Left renal pelvis (tissue), 4 donors: ENCODE results near the gene CRACR2B. TPM values are rescaled to one million over a fixed set of nuclear protein-coding genes. Genes with fewer than 3 reads are reported as not detected.

ENCODE experiments used
- DNase-seq, 4 donors: peaks; one replicate each; pipeline ENCODE4 v3.0.0-alpha.2; 2013; ENCODE audit warnings: low read depth in 4 of 4, low spot score in 3 of 4
- polyA plus RNA-seq, 4 donors: library from polyadenylated mRNA; unstranded; fragments of 120-200 nt; gene quantifications; one replicate each; pipeline ENCODE4 v1.2.1, GENCODE V29; 2013; ENCODE audit not compliant: insufficient read length in 4 of 4

CRACR2B gene
- polyA plus RNA-seq, 4 donors: 3.6 to 20.3 (median 11.3) TPM

- DNase-seq: no peak
Observed at GRCh38 chr11:837189-837989, 9.7 kb downstream of the CRACR2B start.

DNA sequence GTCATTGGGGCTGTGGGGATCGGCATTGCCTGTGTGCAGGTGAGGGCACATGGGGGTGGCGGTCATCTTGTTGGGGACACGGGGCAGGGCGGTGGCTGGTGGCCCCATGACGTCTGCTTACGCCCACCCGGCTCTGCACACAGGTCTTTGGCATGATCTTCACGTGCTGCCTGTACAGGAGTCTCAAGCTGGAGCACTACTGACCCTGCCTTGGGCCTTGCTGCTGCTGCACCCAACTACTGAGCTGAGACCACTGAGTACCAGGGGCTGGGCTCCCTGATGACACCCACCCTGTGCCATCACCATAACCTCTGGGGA is 10.2 kb downstream of the CRACR2B start:
- DNase-seq: no peak

DNA sequence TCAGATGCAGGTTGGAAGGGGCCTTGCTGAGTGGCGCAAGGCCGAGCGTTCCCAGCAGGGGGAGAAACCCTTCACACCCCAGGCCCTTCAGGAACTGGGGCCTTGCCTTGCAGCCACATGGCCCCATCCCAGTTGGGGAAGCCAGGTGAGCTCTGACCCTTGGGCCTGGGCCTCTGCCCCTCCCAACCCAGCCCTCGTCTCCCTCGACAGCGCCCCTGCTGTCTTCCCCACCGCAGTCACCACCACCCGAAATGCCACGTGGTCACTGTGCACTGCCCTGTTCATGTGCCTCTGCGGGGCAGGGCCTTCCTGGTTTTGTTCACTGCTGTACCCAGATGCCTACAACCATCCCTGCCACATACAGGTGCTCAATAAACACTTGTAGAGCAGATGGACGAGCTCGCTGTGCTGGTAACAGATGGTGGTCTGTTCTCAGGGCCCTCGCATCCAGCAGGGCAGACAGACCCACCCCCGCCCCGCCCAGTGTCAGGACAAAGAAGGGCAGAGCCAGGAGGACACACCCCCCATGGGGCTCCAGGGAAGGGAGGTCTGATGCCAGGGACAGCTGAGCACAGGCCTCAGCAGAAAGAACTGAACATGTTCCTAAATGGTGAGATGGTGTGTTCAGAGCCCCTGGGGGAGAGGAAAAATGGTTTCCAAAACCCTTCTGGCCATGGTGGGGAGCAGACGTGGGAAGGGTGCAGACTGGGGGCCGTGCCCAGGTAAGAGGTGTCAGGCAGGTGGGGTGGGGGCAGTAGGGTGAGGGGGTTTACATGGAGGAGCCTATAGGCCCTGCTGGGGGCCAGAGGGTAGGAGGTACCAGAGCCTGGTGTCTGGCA is 10.9 kb downstream of the CRACR2B start:
- no peak for DNase-seq

DNA sequence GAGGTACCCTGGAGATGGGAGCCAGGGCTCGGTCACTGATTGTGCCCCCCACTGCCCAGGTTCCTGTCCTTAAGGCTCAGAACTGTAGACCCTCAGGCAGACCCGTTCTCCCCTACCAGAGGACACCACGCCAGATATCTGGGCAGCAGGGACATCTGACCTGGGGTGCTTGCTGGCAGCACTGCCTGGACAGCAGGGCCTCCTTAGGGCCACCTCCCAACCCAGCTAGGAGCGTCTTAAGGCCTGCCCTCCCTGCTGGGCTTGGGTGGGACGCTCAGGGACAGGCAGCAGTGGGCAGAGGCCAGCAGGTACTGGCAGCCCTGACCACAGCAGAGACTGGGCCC is 11.5 kb downstream of the CRACR2B start:
- DNase-seq: no peak

- DNase-seq: no peak
Observed at GRCh38 chr11:839875-840617, 12.3 kb downstream of the CRACR2B start.

- DNase-seq: no peak
Observed at GRCh38 chr11:841981-842369, 14.3 kb downstream of the CRACR2B start.

- no peak for DNase-seq
Observed at GRCh38 chr11:842370-843002, 14.8 kb downstream of the CRACR2B start, which contains the start of the genes POLR2L and TSPAN4. TSS of gene POLR2L (minus strand) at chr11:842529. CDS start at chr11:842508, 21 bp downstream. TSS of gene TSPAN4 (plus strand) at chr11:842852. CDS start at chr11:850305, 7,453 bp downstream.

GRCh38 chr11:843086-843734 is 15.5 kb downstream of the CRACR2B start:
- DNase-seq: no peak

- DNase-seq: no peak
Observed at GRCh38 chr11:843818-844692, 16.3 kb downstream of the CRACR2B start.

DNA sequence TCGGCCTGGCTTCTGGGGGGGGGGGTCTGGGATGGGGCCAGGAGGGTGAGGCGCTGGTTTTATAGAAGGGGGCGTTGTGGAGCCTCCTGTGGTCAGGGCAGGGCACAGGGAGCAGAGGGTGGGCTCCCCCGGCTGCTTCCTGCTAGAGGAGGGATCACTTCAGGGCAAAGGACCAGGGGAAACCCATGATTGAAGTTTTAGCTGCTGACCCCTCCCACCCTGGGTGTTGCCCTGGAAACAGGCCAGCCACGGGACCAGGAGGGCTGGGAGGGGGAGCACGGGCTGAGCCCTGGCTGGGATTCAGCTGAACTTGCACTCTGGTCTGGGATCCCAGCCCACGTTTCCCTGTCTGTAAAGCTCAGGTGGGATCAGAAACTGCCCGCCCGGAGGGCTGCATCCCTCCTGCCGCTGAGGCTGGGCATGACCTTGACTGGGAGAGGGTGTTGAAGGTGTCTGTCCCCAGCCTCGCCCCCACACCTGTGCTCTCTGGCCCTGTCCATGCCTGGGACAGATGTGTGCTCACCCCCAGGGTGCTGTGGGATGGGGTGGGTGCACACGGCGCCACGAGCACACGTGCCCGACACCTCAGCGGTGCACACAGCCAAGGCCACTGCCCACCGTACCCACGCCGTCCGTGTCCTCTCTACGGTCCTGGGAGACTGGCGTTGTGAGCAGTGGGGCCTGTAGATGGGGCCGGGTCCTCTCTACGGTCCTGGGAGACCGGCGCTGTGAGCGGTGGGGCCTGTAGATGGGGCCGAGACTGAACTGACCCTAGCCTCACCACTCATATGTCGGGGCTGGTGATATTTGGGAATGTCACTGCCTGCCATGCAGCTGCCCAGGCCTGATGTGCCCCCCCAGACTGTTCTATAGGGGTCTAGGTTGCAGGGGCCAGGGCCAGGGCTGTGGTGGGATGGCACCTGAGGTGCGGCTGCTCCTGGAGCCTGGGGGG is 17.2 kb downstream of the CRACR2B start:
- DNase-seq: peak in 1 of 4 donors; percentile 75

DNA sequence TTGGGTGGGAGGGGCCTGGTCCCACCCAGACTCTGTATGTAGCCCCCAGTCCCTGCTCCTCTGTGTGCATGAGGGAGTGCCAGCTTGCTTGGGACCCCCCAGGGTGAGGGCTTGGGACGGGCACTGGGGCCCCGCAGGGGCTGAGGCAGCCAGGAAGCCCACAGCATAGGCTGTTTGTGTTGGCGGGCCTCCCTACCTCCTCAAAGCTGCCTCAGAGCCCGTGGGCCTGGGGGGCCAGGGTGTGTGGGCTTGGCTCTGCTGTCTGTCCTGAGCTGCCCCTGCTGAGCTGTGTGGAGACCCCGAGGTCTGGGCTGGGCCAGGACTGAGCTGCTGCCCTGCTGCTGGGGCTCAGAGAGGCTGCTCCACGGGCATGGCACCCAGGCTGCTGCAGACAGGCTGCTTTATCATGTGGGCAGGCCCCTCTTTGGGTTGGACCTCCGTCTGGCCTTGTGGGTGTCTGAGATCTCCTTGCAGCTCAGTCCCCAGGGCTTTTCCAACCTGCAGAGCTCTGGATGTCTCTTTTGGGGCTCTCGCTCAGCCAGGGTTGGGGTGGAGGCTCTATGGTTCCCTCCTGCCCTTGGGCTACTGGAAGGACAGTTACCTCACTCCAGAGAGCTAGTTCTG is 18.3 kb downstream of the CRACR2B start:
- DNase-seq: no peak

GRCh38 chr11:846496-847098 is 18.9 kb downstream of the CRACR2B start:
- DNase-seq: no peak

- DNase-seq: no peak
Observed at GRCh38 chr11:847876-848275, 20.2 kb downstream of the CRACR2B start.

DNA sequence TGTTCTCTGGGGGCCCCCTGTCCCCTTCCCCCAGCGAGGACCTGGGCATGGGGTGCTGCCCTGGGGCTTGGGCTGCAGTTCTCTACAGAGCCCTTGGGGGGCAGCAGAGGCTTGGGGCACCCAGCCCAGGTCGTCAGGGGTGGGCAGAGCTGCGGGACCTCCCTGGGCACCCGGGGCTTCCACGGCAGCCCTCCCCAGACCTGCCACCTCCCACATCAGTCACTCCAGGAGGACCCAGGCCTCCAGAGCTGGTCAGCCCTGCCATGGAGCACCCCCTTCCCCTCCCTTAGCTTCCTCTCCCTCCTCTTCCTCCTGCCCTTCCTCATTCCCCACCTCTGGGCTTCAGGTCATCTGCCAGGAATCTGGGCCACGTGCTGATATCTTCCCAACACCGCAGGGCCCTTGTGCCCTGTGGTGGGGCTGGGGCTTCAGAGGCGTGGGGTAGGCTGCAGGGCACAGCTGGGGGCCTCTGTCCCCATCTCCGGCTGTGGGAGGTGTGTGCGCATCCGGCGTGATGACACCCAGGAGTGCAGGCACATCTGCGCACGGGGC is 20.7 kb downstream of the CRACR2B start:
- DNase-seq: no peak

GRCh38 chr11:849104-849824 is 21.5 kb downstream of the CRACR2B start:
- DNase-seq: no peak
